ENCODE results near the gene P2RY2.

P2RY2 gene

GRCh38 chr11:73237471-73238290 lies 19.6 kb downstream of the P2RY2 start:
- TF ChIP-seq CTCF (IDR thresholded peaks at IDR 0.05; ENCODE audit: control insufficient read depth, extremely low read depth, insufficient read depth) = no peak
- DNase-seq (ENCODE audit: low read depth) = no peak
- H3K4me3 ChIP-seq (ENCODE audit: low read depth, low read length) = no peak overlapping the region

GRCh38 chr11:73239111-73239521 lies 21.0 kb downstream of the P2RY2 start:
- DNase-seq (ENCODE audit: low read depth) = no peak
- no peak for TF ChIP-seq CTCF (IDR thresholded peaks at IDR 0.05; ENCODE audit: control insufficient read depth, extremely low read depth, insufficient read depth)
- no peak overlapping the region for H3K4me3 ChIP-seq (ENCODE audit: low read depth, low read length)

- DNase-seq (ENCODE audit: low read depth) = no peak
- no peak overlapping the region for H3K4me3 ChIP-seq (ENCODE audit: low read depth, low read length)
- TF ChIP-seq CTCF (IDR thresholded peaks at IDR 0.05; ENCODE audit: control insufficient read depth, extremely low read depth, insufficient read depth) = no peak
Measured at GRCh38 chr11:73239571-73240189, 21.6 kb downstream of the P2RY2 start.

- DNase-seq (ENCODE audit: low read depth) = no peak
- no peak for TF ChIP-seq CTCF (IDR thresholded peaks at IDR 0.05; ENCODE audit: control insufficient read depth, extremely low read depth, insufficient read depth)
- H3K4me3 ChIP-seq (ENCODE audit: low read depth, low read length) = no peak overlapping the region
Measured at GRCh38 chr11:73240190-73240781, 22.2 kb downstream of the P2RY2 start.

GRCh38 chr11:73241300-73241699 lies 23.2 kb downstream of the P2RY2 start:
- TF ChIP-seq CTCF (IDR thresholded peaks at IDR 0.05; ENCODE audit: control insufficient read depth, extremely low read depth, insufficient read depth) = no peak
- no peak for DNase-seq (ENCODE audit: low read depth)
- no peak overlapping the region for H3K4me3 ChIP-seq (ENCODE audit: low read depth, low read length)

GRCh38 chr11:73242251-73243092 lies 24.4 kb downstream of the P2RY2 start:
- no peak for DNase-seq (ENCODE audit: low read depth)
- TF ChIP-seq CTCF (IDR thresholded peaks at IDR 0.05; ENCODE audit: control insufficient read depth, extremely low read depth, insufficient read depth) = peak; percentile 97
- no peak overlapping the region for H3K4me3 ChIP-seq (ENCODE audit: low read depth, low read length)
